Karpas-422 (cell line): ENCODE measurements around the gene ENOX1. TPM values are rescaled to one million over a fixed set of nuclear protein-coding genes. Genes with fewer than 3 reads are reported as not detected.

ENCODE experiments used
- DNase-seq: peaks from one replicate; pipeline ENCODE4 v3.0.0-alpha.2; 2015
- H2AFZ ChIP-seq: fragments of 200-600 bp; sonication (generic); 2 replicates; pipeline ENCODE4 v1.6.1; 2014; ENCODE audit warnings: antibody characterized with exemption, low read length, mixed read lengths
- H3K27ac ChIP-seq: fragments of 200-600 bp; sonication (generic); 2 replicates; pipeline ENCODE4 v1.5.1; 2014; ENCODE audit warnings: mild to moderate bottlenecking, low read length, moderate library complexity
- H3K27me3 ChIP-seq: fragments of 200-600 bp; sonication (generic); 2 replicates; pipeline ENCODE4 v1.6.1; 2014; ENCODE audit warnings: low read length, mixed read lengths
- H3K36me3 ChIP-seq: fragments of 200-600 bp; sonication (generic); 2 replicates; pipeline ENCODE4 v1.6.1; 2014; ENCODE audit warnings: low read length, mixed read lengths; ENCODE audit not compliant: insufficient read depth
- H3K4me1 ChIP-seq: fragments of 200-600 bp; sonication (generic); 2 replicates; pipeline ENCODE4 v1.6.1; 2014; ENCODE audit warnings: mild to moderate bottlenecking, low read length, mixed read lengths
- H3K4me2 ChIP-seq: fragments of 200-600 bp; sonication (generic); 2 replicates; pipeline ENCODE4 v1.6.1; 2014; ENCODE audit warnings: low read length, low read depth, mild to moderate bottlenecking; ENCODE audit not compliant: poor library complexity, severe bottlenecking
- H3K4me3 ChIP-seq: fragments of 200-600 bp; sonication (generic); 2 replicates; pipeline ENCODE4 v1.5.1; 2014; ENCODE audit warnings: mild to moderate bottlenecking, antibody characterized with exemption, low read length, mixed read lengths
- H3K79me2 ChIP-seq: fragments of 200-600 bp; sonication (generic); 2 replicates; pipeline ENCODE4 v1.6.1; 2014; ENCODE audit warnings: mild to moderate bottlenecking, low read length, mixed read lengths
- H3K9ac ChIP-seq: fragments of 200-600 bp; sonication (generic); 2 replicates; pipeline ENCODE4 v1.6.0; 2014; ENCODE audit warnings: low read length
- H3K9me2 ChIP-seq: fragments of 200-600 bp; sonication (generic), shearing (Covaris generic); replicated peaks from 2 replicates; pipeline ENCODE4 v1.6.0; 2014; ENCODE audit warnings: mild to moderate bottlenecking, low read length, moderate library complexity; ENCODE audit not compliant: insufficient read depth
- H3K9me3 ChIP-seq: fragments of 300-700, 200-600 bp; sonication (generic); 2 replicates; pipeline ENCODE4 v1.6.1; 2014; ENCODE audit warnings: low read length, mixed read lengths
- H4K20me1 ChIP-seq: fragments of 200-600 bp; sonication (generic); 2 replicates; pipeline ENCODE4 v1.6.1; 2014; ENCODE audit warnings: mild to moderate bottlenecking, antibody characterized with exemption, low read length, low read depth; ENCODE audit not compliant: insufficient read depth
- total RNA-seq: library from RNA; depleted of rRNA; stranded (reverse); fragments of >200 nt; shearing (Covaris generic); gene quantifications from 2 replicates; pipeline ENCODE4 v1.2.3, GENCODE V29; 2014; ENCODE audit warnings: low replicate concordance

The ENOX1 gene
- total RNA-seq, 1 experiment from 2014 or later = not detected

GRCh38 chr13:43196750-43197370 is 589.9 kb downstream of the ENOX1 start:
- H3K36me3 ChIP-seq = no peaks in the 10 kb centered on the region
- H3K27ac ChIP-seq = no peak overlapping the region
- H3K4me2 ChIP-seq = no peak overlapping the region
- H3K9ac ChIP-seq = no peak overlapping the region
- H3K9me2 ChIP-seq = no peaks in the 10 kb centered on the region
- H2AFZ ChIP-seq = no peak overlapping the region
- H3K27me3 ChIP-seq = no peaks in the 10 kb centered on the region
- no peaks in the 10 kb centered on the region for H4K20me1 ChIP-seq
- H3K9me3 ChIP-seq = no peaks in the 10 kb centered on the region
- H3K4me1 ChIP-seq = no peaks in the 10 kb centered on the region
- DNase-seq = no peak
- no peaks in the 10 kb centered on the region for H3K79me2 ChIP-seq
- H3K4me3 ChIP-seq = no peak overlapping the region

DNA sequence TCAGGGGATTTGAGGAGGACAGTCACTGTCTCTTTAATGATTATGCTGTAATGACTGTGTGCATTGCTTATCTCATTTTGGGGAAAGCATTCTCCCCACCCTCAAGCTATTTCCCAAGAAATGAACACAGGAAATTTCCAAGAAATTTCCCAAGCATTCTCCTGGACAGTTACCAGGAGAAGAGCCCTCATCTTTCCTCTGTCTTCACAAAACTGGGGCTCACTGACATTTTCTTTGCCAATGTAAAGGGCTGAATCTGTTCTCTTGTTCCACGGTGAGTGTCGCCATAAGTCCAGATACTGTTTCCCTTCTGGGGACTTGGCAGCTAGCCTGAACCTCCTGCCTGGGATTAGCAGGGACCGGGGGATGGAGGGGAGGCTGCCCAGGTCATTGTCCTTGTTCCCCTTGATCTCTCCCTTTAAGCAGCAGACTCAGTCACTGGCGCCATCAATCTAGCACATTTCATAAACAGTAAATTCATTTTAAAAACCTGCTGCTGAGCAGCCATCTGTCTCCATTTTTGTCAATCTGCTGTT is 590.6 kb downstream of the ENOX1 start:
- Histone ChIP-seq H3K9ac (no peak overlapping the region), H2AFZ (no peak overlapping the region), H4K20me1 (no peaks in the 10 kb centered on the region), H3K79me2 (no peaks in the 10 kb centered on the region), H3K36me3 (no peaks in the 10 kb centered on the region), H3K9me2 (no peaks in the 10 kb centered on the region), H3K27me3 (no peaks in the 10 kb centered on the region), H3K4me2 (no peak overlapping the region), H3K9me3 (no peaks in the 10 kb centered on the region), H3K27ac (no peak overlapping the region), H3K4me1 (no peaks in the 10 kb centered on the region), H3K4me3 (no peak overlapping the region)
- no peak for DNase-seq

DNA sequence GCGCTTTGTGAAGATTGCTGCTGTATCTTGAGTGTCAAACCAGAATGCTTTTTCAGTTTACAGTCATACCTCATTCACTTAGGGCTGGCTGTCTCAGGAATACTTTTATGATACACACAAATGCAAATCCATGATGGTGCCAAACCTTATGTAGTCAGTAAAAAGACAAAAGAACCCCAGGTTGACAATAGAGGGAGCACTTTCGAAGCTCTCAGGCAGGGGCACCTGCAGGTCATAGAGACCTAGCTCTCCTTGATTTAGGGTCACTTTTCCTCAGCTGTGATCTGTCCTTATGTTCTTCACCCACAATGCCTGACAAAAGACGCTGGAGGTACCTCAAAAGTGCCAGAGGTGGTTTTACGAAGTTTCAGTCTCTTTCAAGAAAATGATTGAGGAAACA is 591.2 kb downstream of the ENOX1 start:
- DNase-seq = peak; percentile 61
- Histone ChIP-seq H3K4me3 (no peak overlapping the region), H3K79me2 (no peaks in the 10 kb centered on the region), H3K4me2 (no peak overlapping the region), H4K20me1 (no peaks in the 10 kb centered on the region), H3K9me3 (no peaks in the 10 kb centered on the region), H3K4me1 (no peaks in the 10 kb centered on the region), H3K36me3 (no peaks in the 10 kb centered on the region), H3K27ac (no peak overlapping the region), H3K9me2 (no peaks in the 10 kb centered on the region), H3K9ac (no peak overlapping the region), H2AFZ (no peak overlapping the region), H3K27me3 (no peaks in the 10 kb centered on the region)

- Histone ChIP-seq H3K36me3 (no peaks in the 10 kb centered on the region), H3K27ac (no peak overlapping the region), H3K4me3 (no peak overlapping the region), H2AFZ (no peak overlapping the region), H4K20me1 (no peaks in the 10 kb centered on the region), H3K9me2 (no peaks in the 10 kb centered on the region), H3K79me2 (no peaks in the 10 kb centered on the region), H3K4me1 (no peaks in the 10 kb centered on the region), H3K9me3 (no peaks in the 10 kb centered on the region), H3K4me2 (no peak overlapping the region), H3K9ac (no peak overlapping the region), H3K27me3 (no peaks in the 10 kb centered on the region)
- DNase-seq = no peak
Observed at GRCh38 chr13:43195112-43195511, 591.7 kb downstream of the ENOX1 start.

DNA sequence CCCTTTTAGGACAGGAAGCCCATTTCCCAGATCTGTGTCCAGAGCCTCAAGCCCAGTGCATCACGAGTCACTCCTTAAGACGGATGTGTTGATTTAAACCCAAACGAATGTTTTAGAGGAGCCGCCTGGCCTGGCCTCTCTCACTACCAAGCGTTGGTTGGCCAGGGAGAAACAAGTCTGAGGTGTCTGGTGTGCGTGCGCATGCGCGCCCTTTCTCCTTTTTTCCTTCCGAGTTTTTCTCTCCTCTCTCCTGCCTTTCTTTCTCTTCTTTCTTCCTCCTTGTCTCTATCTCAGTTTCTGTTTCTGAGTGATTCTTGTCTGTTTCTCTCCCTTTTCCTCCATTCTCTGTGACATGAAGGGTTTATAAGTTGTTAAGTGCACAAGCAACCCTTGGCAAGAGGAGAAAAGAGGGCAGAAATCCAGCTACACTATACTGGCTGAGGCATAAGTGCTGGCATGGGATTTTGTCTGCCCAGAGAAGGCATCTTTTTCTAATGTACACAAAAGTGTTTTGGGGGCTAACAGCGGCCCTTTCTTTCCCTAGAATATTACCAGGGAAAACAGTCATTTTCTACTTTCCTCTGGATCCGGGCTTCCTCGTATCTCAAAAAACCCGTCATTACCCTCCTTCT is 592.9 kb downstream of the ENOX1 start:
- H2AFZ ChIP-seq = no peak overlapping the region
- no peak overlapping the region for H3K4me2 ChIP-seq
- H3K4me3 ChIP-seq = no peak overlapping the region
- H3K4me1 ChIP-seq = no peaks in the 10 kb centered on the region
- H4K20me1 ChIP-seq = no peaks in the 10 kb centered on the region
- no peaks in the 10 kb centered on the region for H3K9me3 ChIP-seq
- H3K9me2 ChIP-seq = no peaks in the 10 kb centered on the region
- H3K36me3 ChIP-seq = no peaks in the 10 kb centered on the region
- H3K79me2 ChIP-seq = no peaks in the 10 kb centered on the region
- no peak overlapping the region for H3K27ac ChIP-seq
- no peaks in the 10 kb centered on the region for H3K27me3 ChIP-seq
- no peak for DNase-seq
- no peak overlapping the region for H3K9ac ChIP-seq

- Histone ChIP-seq H3K27me3 (no peaks in the 10 kb centered on the region), H3K9ac (no peak overlapping the region), H3K9me2 (no peaks in the 10 kb centered on the region), H3K9me3 (no peaks in the 10 kb centered on the region), H3K79me2 (no peaks in the 10 kb centered on the region), H3K4me1 (no peaks in the 10 kb centered on the region), H4K20me1 (no peaks in the 10 kb centered on the region), H3K36me3 (no peaks in the 10 kb centered on the region), H3K4me2 (no peak overlapping the region), H3K4me3 (no peak overlapping the region), H2AFZ (no peak overlapping the region), H3K27ac (no peak overlapping the region)
- DNase-seq = no peak
Observed at GRCh38 chr13:43191546-43191945, 595.2 kb downstream of the ENOX1 start.

DNA sequence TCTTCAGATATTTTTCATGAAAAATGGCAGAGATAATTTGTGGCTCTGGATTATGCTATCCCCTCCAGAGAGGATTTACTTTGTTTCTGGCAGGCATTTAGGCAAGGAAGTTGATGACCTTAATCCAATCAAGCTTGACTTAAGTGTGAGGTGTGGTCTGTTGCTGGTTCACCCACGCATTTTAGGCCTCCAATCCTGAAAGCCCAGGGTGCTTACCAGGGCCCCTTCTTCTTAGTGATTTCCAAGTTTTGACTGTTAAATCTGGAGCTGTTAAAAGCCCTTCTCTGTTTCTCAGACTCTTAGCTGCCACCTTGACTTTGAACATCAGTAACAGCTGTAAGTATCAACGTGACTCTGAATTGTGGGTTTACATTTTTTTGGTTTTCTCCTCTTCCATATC is 601.5 kb downstream of the ENOX1 start:
- H3K9ac ChIP-seq = no peak overlapping the region
- no peak overlapping the region for H2AFZ ChIP-seq
- H3K27me3 ChIP-seq = no peaks in the 10 kb centered on the region
- no peaks in the 10 kb centered on the region for H3K9me2 ChIP-seq
- no peaks in the 10 kb centered on the region for H3K36me3 ChIP-seq
- H3K4me3 ChIP-seq = no peak overlapping the region
- no peaks in the 10 kb centered on the region for H4K20me1 ChIP-seq
- H3K79me2 ChIP-seq = no peaks in the 10 kb centered on the region
- DNase-seq = no peak
- no peaks in the 10 kb centered on the region for H3K4me1 ChIP-seq
- H3K27ac ChIP-seq = no peak overlapping the region
- no peaks in the 10 kb centered on the region for H3K9me3 ChIP-seq
- no peak overlapping the region for H3K4me2 ChIP-seq

- no peaks in the 10 kb centered on the region for H3K36me3 ChIP-seq
- no peaks in the 10 kb centered on the region for H4K20me1 ChIP-seq
- H3K79me2 ChIP-seq = no peaks in the 10 kb centered on the region
- no peak overlapping the region for H3K4me3 ChIP-seq
- DNase-seq = no peak
- H3K9me2 ChIP-seq = no peaks in the 10 kb centered on the region
- no peak overlapping the region for H2AFZ ChIP-seq
- H3K4me1 ChIP-seq = no peaks in the 10 kb centered on the region
- no peak overlapping the region for H3K9ac ChIP-seq
- no peak overlapping the region for H3K4me2 ChIP-seq
- no peaks in the 10 kb centered on the region; the same call in 1 of the 2 replicates for H3K9me3 ChIP-seq
- H3K27me3 ChIP-seq = no peaks in the 10 kb centered on the region
- H3K27ac ChIP-seq = no peak overlapping the region
Observed at GRCh38 chr13:43180837-43181236, 605.9 kb downstream of the ENOX1 start.
